Vagina (tissue), 2 donors: ENCODE measurements around the gene DNM3. TPM values are rescaled to one million over a fixed set of nuclear protein-coding genes. Genes with fewer than 3 reads are reported as not detected.

Source experiments
- DNase-seq, 2 donors: peaks; one replicate each; pipeline ENCODE4 v3.0.0-alpha.2; 2017; ENCODE audit errors: extremely low spot score in 2 of 2
- H3K27ac ChIP-seq: fragments of 200-600 bp; sonication (generic); one replicate; pipeline ENCODE4 v1.5.1; 2019
- H3K27me3 ChIP-seq: fragments of 200-600 bp; sonication (generic); one replicate; pipeline ENCODE4 v1.5.1; 2019
- H3K36me3 ChIP-seq, 2 donors: fragments of 200-600 bp; sonication (generic); one replicate each; pipeline ENCODE4 v1.5.1; 2017 to 2019
- H3K4me1 ChIP-seq: fragments of 200-600 bp; sonication (generic); one replicate; pipeline ENCODE4 v1.5.1; 2019
- H3K4me3 ChIP-seq, 2 donors: fragments of 200-600 bp; sonication (generic); 1 replicate in 1 of 2; 2 replicates in 1 of 2; pipeline ENCODE4 v1.5.1; 2016 to 2019
- H3K9me3 ChIP-seq: fragments of 200-600 bp; sonication (generic); one replicate; pipeline ENCODE4 v1.5.1; 2019
- POLR2A ChIP-seq, 2 donors: fragments of 450-650 bp; IDR thresholded peaks; one replicate each; pipeline ENCODE4 v1.6.1; 2017; ENCODE audit warnings: antibody characterized with exemption in 2 of 2, mild to moderate bottlenecking in 2 of 2, moderate library complexity in 2 of 2
- POLR2AphosphoS5 ChIP-seq, 2 donors: sonication (generic); formaldehyde crosslinking; IDR thresholded peaks; one replicate each; pipeline ENCODE4 v1.9.0; 2017; ENCODE audit warnings: antibody characterized with exemption in 2 of 2, mild to moderate bottlenecking in 2 of 2, low read depth in 1 of 2; ENCODE audit not compliant: insufficient read depth in 1 of 2
- intact Hi-C: fragments of 100-400 bp; cut with DNase I; formaldehyde crosslinking; loops from one replicate; pipeline ENCODE4 v1.15.1; 2023
- total RNA-seq: library from RNA; depleted of rRNA; stranded (reverse); fragments of >200 nt; gene quantifications from one replicate; pipeline ENCODE4 v1.2.3, GENCODE V29; 2016
- TF ChIP-seq, protein P1 (sequence below), 3 experiments: fragments of 450-650 bp in 2 of 3; fragments of 200-600 bp in 1 of 3; sonication (generic) in 1 of 3; IDR thresholded peaks; one replicate each; pipeline ENCODE4 v1.5.1; 2017 to 2019; ENCODE audit warnings: antibody characterized with exemption in 3 of 3, mild to moderate bottlenecking in 2 of 3, moderate library complexity in 2 of 3

The DNM3 gene
- total RNA-seq, 1 donor from 2014 or later, result 15.5 TPM

DNA sequence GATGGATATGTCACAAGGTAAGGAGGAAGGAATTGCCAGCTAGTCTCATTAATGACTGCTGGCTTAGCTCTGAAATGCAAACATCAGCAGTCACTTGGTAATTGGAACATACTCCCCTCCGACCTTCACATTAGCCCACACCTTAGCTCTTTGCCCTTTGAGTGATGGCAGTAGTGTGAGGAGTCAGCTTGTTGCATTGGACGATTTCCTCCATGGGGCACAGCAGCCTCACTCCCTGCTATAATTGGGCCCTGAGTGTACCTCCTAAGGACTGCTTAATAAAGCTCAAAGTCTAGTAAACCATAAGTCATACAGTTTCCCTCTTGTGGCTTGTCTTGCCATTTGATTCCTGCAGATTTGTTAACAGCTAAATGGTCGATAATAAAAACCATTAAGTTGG is 40.4 kb upstream of the DNM3 start:
- DNase-seq, result no peak

DNA sequence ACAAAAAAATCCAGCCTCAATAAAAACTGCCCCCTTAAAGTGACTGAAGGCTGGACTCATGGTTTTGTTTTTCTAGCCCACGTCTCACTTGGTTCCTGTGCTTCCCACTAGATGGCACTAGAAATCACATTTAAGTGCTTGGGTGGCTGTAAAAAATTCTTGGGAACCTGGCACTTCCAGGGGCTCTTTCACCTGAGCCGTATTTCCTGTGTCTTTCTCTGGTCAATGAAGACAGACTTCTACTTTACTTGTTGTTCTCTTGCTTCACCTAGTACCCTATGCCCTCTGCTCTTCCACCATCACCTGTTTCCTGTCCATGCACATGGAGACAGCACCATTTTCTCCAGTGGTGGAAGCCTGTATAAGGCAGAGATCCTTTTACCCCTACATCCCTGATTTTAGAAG is 39.8 kb upstream of the DNM3 start:
- no peaks in the 10 kb centered on the region for H3K9me3 ChIP-seq
- TF ChIP-seq POLR2A (IDR thresholded peaks at IDR 0.05) (no peak), POLR2AphosphoS5 (IDR thresholded peaks at IDR 0.05; ENCODE audit: insufficient read depth in 1 of 2, low read depth in 1 of 2) (no peak)
- TF ChIP-seq, protein P1, sequence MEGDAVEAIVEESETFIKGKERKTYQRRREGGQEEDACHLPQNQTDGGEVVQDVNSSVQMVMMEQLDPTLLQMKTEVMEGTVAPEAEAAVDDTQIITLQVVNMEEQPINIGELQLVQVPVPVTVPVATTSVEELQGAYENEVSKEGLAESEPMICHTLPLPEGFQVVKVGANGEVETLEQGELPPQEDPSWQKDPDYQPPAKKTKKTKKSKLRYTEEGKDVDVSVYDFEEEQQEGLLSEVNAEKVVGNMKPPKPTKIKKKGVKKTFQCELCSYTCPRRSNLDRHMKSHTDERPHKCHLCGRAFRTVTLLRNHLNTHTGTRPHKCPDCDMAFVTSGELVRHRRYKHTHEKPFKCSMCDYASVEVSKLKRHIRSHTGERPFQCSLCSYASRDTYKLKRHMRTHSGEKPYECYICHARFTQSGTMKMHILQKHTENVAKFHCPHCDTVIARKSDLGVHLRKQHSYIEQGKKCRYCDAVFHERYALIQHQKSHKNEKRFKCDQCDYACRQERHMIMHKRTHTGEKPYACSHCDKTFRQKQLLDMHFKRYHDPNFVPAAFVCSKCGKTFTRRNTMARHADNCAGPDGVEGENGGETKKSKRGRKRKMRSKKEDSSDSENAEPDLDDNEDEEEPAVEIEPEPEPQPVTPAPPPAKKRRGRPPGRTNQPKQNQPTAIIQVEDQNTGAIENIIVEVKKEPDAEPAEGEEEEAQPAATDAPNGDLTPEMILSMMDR (IDR thresholded peaks at IDR 0.05), result peak; percentile 49 to 70 (median 70)
- DNase-seq, result no peak
- no peak overlapping the region for H3K4me3 ChIP-seq
- H3K36me3 ChIP-seq, result peaks cover 0 to 15% of the 10 kb centered on the region in 2 donors
- H3K4me1 ChIP-seq, result peaks cover 10% of the 10 kb centered on the region
- no peaks in the 10 kb centered on the region for H3K27me3 ChIP-seq
- H3K27ac ChIP-seq, result no peak overlapping the region
- intact Hi-C loops, result loop anchor here (5.0 kb wide), 1 partner anchor 186 kb away; no protein-coding TSS in a partner anchor

More for the DNA sequence above, 40.4 kb upstream of the DNM3 start:
- intact Hi-C loops, result loop anchor here (5.0 kb wide), 1 partner anchor 186 kb away; no protein-coding TSS in a partner anchor
- Histone ChIP-seq H3K4me3 (no peak overlapping the region), H3K27me3 (no peaks in the 10 kb centered on the region), H3K4me1 (peaks cover 5% of the 10 kb centered on the region), H3K27ac (no peak overlapping the region), H3K9me3 (no peaks in the 10 kb centered on the region), H3K36me3 (peaks cover 0 to 21% of the 10 kb centered on the region in 2 donors)
- TF ChIP-seq POLR2AphosphoS5 (IDR thresholded peaks at IDR 0.05; ENCODE audit: insufficient read depth in 1 of 2, low read depth in 1 of 2) (no peak), POLR2A (IDR thresholded peaks at IDR 0.05) (no peak)
- TF ChIP-seq, protein P1 (IDR thresholded peaks at IDR 0.05), result no peak

DNA sequence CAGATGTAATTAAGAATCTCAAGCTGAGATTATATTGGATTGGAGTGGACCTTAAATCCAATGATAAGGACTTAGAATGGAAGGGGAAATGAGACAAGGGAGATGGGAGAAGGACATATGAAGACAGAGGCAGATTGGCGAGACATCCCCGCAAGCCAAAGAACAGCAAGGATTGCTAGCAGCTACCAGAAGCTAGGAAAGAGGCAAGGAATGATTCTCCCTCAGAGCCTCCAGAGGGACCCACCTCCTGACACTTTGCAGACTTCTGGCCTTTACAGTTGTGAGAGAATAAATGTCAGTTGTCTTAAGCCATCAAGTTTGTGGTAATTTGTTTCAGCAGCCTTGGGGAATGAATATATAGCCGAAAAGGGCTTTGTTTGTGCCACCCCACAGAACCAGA is 39.1 kb upstream of the DNM3 start:
- TF ChIP-seq POLR2A (IDR thresholded peaks at IDR 0.05), result no peak
- H3K4me3 ChIP-seq, result no peak overlapping the region
- H3K27me3 ChIP-seq, result no peaks in the 10 kb centered on the region
- intact Hi-C loops, result loop anchor here (5.0 kb wide), 1 partner anchor 185 kb away; no protein-coding TSS in a partner anchor
- H3K36me3 ChIP-seq, result peaks cover 0 to 8% of the 10 kb centered on the region in 2 donors
- peaks cover 10% of the 10 kb centered on the region for H3K4me1 ChIP-seq
- H3K27ac ChIP-seq, result no peak overlapping the region
- no peak for DNase-seq
- no peaks in the 10 kb centered on the region for H3K9me3 ChIP-seq

DNA sequence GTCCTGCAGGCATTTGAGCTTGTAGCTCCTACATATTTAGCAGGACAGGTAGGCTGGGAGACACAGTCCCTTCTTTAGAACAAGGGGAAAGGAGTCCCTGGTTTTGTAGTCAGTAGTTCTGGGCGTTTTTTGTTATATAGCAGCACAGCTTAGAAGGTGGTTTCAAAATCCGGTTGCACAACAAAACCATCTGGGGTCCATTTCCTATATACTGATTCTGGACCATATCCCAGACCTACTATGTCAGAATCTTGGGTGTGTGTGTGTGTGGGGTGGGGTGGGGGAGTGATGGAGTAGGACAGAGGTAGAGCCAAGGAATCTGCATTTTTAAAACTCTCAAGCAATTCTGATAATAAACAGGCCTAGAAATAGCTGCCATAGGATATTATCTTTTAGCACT is 38.3 kb upstream of the DNM3 start:
- H3K4me3 ChIP-seq, result no peak overlapping the region
- H3K27me3 ChIP-seq, result no peaks in the 10 kb centered on the region
- peaks cover 0 to 2% of the 10 kb centered on the region in 2 donors for H3K36me3 ChIP-seq
- intact Hi-C loops, result loop anchor here (5.0 kb wide), 1 partner anchor 184 kb away; no protein-coding TSS in a partner anchor
- no peak for DNase-seq
- no peaks in the 10 kb centered on the region for H3K9me3 ChIP-seq
- H3K27ac ChIP-seq, result no peak overlapping the region
- TF ChIP-seq, protein P1 (IDR thresholded peaks at IDR 0.05), result no peak
- TF ChIP-seq POLR2AphosphoS5 (IDR thresholded peaks at IDR 0.05; ENCODE audit: insufficient read depth in 1 of 2, low read depth in 1 of 2), result no peak
- no peak for TF ChIP-seq POLR2A (IDR thresholded peaks at IDR 0.05)
- peaks cover 10% of the 10 kb centered on the region for H3K4me1 ChIP-seq

DNA sequence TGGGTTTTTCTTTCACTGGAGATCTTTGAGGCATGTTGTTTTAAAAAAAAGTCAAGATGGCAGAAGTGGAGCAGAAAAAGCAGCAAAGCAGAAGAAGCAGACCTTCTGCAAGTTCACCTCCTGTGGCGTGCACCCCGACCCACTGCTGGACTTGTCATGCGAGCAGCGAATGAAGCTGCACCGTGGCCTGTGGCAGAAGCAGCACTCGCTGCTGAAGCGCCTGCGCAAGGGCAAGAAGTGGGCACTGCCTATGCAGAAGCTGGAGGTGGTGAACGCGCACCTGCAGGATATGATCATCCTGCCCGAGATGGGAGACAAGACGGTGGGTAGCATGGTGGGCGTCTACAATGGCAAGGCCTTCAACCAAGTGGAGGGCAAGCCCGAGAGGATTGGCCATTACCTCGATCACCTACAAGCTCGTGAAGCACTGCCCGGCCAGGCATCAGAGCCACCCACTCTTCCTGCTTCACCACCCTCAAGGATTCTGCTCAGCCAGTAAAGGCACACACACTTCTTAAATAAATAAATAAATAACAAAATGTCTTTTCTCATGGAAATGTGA is 37.8 kb upstream of the DNM3 start:
- Histone ChIP-seq H3K9me3 (no peaks in the 10 kb centered on the region), H3K27me3 (no peaks in the 10 kb centered on the region), H3K4me3 (no peak overlapping the region), H3K36me3 (no peaks in the 10 kb centered on the region), H3K27ac (no peak overlapping the region), H3K4me1 (peaks cover 10% of the 10 kb centered on the region)
- TF ChIP-seq POLR2AphosphoS5 (IDR thresholded peaks at IDR 0.05; ENCODE audit: insufficient read depth in 1 of 2, low read depth in 1 of 2) (no peak), POLR2A (IDR thresholded peaks at IDR 0.05) (no peak)
- TF ChIP-seq, protein P1 (IDR thresholded peaks at IDR 0.05), result no peak
- no peak for DNase-seq
- intact Hi-C loops, result loop anchor here (5.0 kb wide), 1 partner anchor 184 kb away; no protein-coding TSS in a partner anchor
